HepG2 (cell line): ENCODE results near the gene ACADVL. TPM values are rescaled to one million over a fixed set of nuclear protein-coding genes. Genes with fewer than 3 reads are reported as not detected.

ENCODE experiments used
- CEBPG ChIP-seq: IDR thresholded peaks from 2 replicates; pipeline ENCODE4 v1.6.1; 2016
- CENPT ChIP-seq: sonication (generic); formaldehyde crosslinking; IDR thresholded peaks from 2 replicates; pipeline ENCODE4 v1.8.0; 2022; ENCODE audit warnings: low read depth, mild to moderate bottlenecking, moderate library complexity, missing genetic modification reagents
- GTF2F1 ChIP-seq: fragments of 150-350 bp; IDR thresholded peaks from 2 replicates; pipeline ENCODE4 v1.6.1; 2014; ENCODE audit warnings: low read length
- HOXD1 ChIP-seq: sonication (generic); formaldehyde crosslinking; IDR thresholded peaks from 2 replicates; pipeline ENCODE4 v1.5.0; 2020; ENCODE audit warnings: missing genetic modification reagents
- JDP2 ChIP-seq: sonication (generic); formaldehyde crosslinking; IDR thresholded peaks from 2 replicates; pipeline ENCODE4 v1.8.1; 2022; ENCODE audit warnings: missing genetic modification reagents, borderline replicate concordance
- KAT8 ChIP-seq: IDR thresholded peaks from 2 replicates; pipeline ENCODE4 v1.6.1; 2016; ENCODE audit warnings: missing genetic modification reagents, missing compliant biosample characterization
- MEIS2 ChIP-seq: sonication (generic); formaldehyde crosslinking; IDR thresholded peaks from 2 replicates; pipeline ENCODE4 v1.9.0; 2021; ENCODE audit warnings: mild to moderate bottlenecking, missing genetic modification reagents
- NFIB ChIP-seq: sonication (generic); formaldehyde crosslinking; IDR thresholded peaks from 2 replicates; pipeline ENCODE4 v1.9.0; 2021; ENCODE audit warnings: missing genetic modification reagents, mild to moderate bottlenecking, borderline replicate concordance
- NFKB2 ChIP-seq: sonication (generic); formaldehyde crosslinking; IDR thresholded peaks from 2 replicates; pipeline ENCODE4 v1.4.0; 2020; ENCODE audit warnings: missing genetic modification reagents, borderline replicate concordance
- ONECUT2 ChIP-seq: sonication (generic); formaldehyde crosslinking; IDR thresholded peaks from 2 replicates; pipeline ENCODE4 v1.4.0; 2020; ENCODE audit warnings: missing genetic modification reagents
- REL ChIP-seq: sonication (generic); formaldehyde crosslinking; conservative IDR thresholded peaks from 2 replicates; pipeline ENCODE4 v1.8.0; 2022; ENCODE audit warnings: mild to moderate bottlenecking, missing genetic modification reagents, moderate library complexity
- RNF2 ChIP-seq: fragments of 450-650 bp; conservative IDR thresholded peaks from 2 replicates; pipeline ENCODE4 v1.6.1; 2016; ENCODE audit warnings: low read depth
- TEAD3 ChIP-seq: optimal IDR thresholded peaks from 2 replicates; pipeline ENCODE3; 2016; ENCODE audit warnings: borderline replicate concordance
- ZBTB1 ChIP-seq: sonication (generic); formaldehyde crosslinking; IDR thresholded peaks from 2 replicates; pipeline ENCODE4 v1.4.0; 2020; ENCODE audit warnings: missing genetic modification reagents, borderline replicate concordance
- ZKSCAN8 ChIP-seq: IDR thresholded peaks from 2 replicates; pipeline ENCODE4 v1.6.1; 2016; ENCODE audit warnings: borderline replicate concordance, missing genetic modification reagents, missing compliant biosample characterization
- ZNF24 ChIP-seq: fragments of 450-650 bp; IDR thresholded peaks from 2 replicates; pipeline ENCODE4 v1.6.1; 2017; ENCODE audit warnings: antibody characterized with exemption, mild to moderate bottlenecking
- ZNF256 ChIP-seq: sonication (generic); formaldehyde crosslinking; conservative IDR thresholded peaks from 2 replicates; pipeline ENCODE4 v1.4.0; 2020; ENCODE audit warnings: missing genetic modification reagents
- ZNF383 ChIP-seq: sonication (generic); formaldehyde crosslinking; IDR thresholded peaks from 2 replicates; pipeline ENCODE4 v1.4.0; 2020; ENCODE audit warnings: missing genetic modification reagents, mild to moderate bottlenecking, borderline replicate concordance
- ZNF44 ChIP-seq: sonication (generic); formaldehyde crosslinking; IDR thresholded peaks from 2 replicates; pipeline ENCODE4 v1.5.1; 2020; ENCODE audit warnings: mild to moderate bottlenecking, missing genetic modification reagents
- ZNF598 ChIP-seq: sonication (generic); formaldehyde crosslinking; IDR thresholded peaks from 2 replicates; pipeline ENCODE4 v1.5.1; 2020; ENCODE audit warnings: mild to moderate bottlenecking, missing genetic modification reagents, borderline replicate concordance
- polyA plus RNA-seq, 8 experiments: library from polyadenylated mRNA; depleted of rRNA in 3 of 8; stranded (reverse) in 7 of 8; unstranded in 1 of 8; fragments of >200 nt; fragmentation: Illumina TruSeq in 4 of 8; extraction: Trizol in 4 of 8; gene quantifications; 2 replicates each; pipeline versions ENCODE4 v1.2.1 to v1.2.3, GENCODE V29; 2011 to 2016; ENCODE audit warnings: low read depth in 4 of 8, missing spikeins in 1 of 8, mixed read lengths in 1 of 8; ENCODE audit not compliant: insufficient read depth in 1 of 8
- total RNA-seq, 5 experiments: library from RNA; depleted of rRNA; stranded (reverse); fragments of >200 nt; fragmentation: Illumina TruSeq; extraction: Trizol; gene quantifications; 2 replicates each; pipeline ENCODE4 v1.2.3, GENCODE V29; 2016; ENCODE audit warnings: low read depth in 1 of 5
- TF ChIP-seq, protein P1 (sequence below): sonication (generic); formaldehyde crosslinking; IDR thresholded peaks from 2 replicates; pipeline ENCODE4 v1.4.0; 2020; ENCODE audit warnings: missing genetic modification reagents
- TF ChIP-seq, protein P2 (sequence below): sonication (generic); formaldehyde crosslinking; IDR thresholded peaks from 2 replicates; pipeline ENCODE4 v1.9.0; 2021; ENCODE audit warnings: missing genetic modification reagents, borderline replicate concordance
- TF ChIP-seq, protein P3 (sequence below): sonication (generic); formaldehyde crosslinking; IDR thresholded peaks from 2 replicates; pipeline ENCODE4 v1.4.0; 2020; ENCODE audit warnings: missing genetic modification reagents
- TF ChIP-seq, protein P4 (sequence below): sonication (generic); formaldehyde crosslinking; IDR thresholded peaks from 2 replicates; pipeline ENCODE4 v1.5.0; 2020; ENCODE audit warnings: missing genetic modification reagents

The ACADVL gene
- total and polyA plus RNA-seq, 2 of the 13 experiments (the other 11 are each of a cell fraction or from before 2014, with no cell fraction given) = 219 to 412 TPM

DNA sequence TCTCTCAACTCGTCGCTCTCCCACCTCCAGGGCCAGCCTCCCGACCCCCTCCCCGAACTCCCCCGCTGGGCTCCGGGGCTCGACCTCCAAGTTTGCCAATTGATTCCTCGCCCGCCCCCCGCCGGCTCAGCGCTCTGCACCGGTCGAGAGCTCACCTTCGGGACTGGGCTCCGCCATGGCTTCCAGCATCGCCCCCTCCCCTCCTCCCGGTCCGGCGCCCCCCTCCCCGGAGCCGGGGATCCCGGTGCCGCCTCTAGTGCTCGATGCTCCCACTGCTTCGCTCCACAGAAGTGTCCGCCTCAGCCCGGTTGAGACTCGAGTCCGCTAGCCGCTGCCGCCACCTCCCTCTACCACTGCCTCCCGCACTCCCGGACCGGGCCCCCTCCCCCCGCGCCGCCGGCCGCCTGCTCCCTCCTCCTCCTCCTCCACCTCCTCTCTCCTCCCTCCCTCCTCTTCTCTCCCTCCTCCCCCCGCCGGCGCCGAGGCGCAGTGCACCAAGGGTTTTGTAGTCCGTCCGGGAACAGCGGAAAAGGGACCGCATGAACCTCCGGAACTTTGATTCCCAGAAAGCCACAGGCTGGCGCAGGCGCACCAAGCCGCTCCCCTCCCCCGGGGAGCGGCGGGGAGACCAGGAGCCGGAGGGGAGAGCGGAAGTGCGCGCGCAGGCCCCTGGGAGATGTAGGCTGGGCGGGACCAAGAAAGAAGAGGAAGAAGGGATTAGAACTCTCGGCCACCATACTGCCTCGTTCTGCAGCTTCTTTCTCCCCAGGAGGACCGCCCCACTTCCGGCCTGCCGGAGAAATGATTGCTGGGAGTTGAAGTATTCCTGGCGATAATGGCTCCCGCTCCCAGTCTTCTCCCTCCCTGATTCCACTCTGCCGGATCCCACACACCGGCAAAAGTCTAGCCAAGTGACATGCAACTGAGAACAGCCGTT, 19.6 kb downstream of the ACADVL start, which contains the start of gene PHF23 (continued):
- peak; percentile 15; the same call in 1 of the 2 replicates for TF ChIP-seq HOXD1 (CRISPR knock-in tag)
- TF ChIP-seq RNF2 = no peak
- TF ChIP-seq REL (CRISPR knock-in tag) = no peak; the same call in 1 of the 2 replicates
- no peak for TF ChIP-seq TEAD3 (CRISPR knock-in tag)
- TF ChIP-seq ZBTB1 = no peak
- TF ChIP-seq, protein P1, sequence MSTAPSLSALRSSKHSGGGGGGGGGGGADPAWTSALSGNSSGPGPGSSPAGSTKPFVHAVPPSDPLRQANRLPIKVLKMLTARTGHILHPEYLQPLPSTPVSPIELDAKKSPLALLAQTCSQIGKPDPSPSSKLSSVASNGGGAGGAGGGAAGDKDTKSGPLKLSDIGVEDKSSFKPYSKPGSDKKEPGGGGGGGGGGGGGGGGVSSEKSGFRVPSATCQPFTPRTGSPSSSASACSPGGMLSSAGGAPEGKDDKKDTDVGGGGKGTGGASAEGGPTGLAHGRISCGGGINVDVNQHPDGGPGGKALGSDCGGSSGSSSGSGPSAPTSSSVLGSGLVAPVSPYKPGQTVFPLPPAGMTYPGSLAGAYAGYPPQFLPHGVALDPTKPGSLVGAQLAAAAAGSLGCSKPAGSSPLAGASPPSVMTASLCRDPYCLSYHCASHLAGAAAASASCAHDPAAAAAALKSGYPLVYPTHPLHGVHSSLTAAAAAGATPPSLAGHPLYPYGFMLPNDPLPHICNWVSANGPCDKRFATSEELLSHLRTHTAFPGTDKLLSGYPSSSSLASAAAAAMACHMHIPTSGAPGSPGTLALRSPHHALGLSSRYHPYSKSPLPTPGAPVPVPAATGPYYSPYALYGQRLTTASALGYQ = peak; percentile 45; the same call in 1 of the 2 replicates
- no peak for TF ChIP-seq ZNF598 (CRISPR knock-in tag)
- TF ChIP-seq MEIS2 = no peak
- 0 out of 2 replicates have a peak, but pooled peaks have one; percentile 63 for TF ChIP-seq ZKSCAN8 (CRISPR knock-in tag)
- no peak for TF ChIP-seq JDP2 (CRISPR knock-in tag)
- TF ChIP-seq, protein P2, sequence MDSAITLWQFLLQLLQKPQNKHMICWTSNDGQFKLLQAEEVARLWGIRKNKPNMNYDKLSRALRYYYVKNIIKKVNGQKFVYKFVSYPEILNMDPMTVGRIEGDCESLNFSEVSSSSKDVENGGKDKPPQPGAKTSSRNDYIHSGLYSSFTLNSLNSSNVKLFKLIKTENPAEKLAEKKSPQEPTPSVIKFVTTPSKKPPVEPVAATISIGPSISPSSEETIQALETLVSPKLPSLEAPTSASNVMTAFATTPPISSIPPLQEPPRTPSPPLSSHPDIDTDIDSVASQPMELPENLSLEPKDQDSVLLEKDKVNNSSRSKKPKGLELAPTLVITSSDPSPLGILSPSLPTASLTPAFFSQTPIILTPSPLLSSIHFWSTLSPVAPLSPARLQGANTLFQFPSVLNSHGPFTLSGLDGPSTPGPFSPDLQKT (CRISPR knock-in tag) = no peak
- TF ChIP-seq ONECUT2 (CRISPR knock-in tag) = no peak
- TF ChIP-seq NFKB2 (CRISPR knock-in tag) = no peak
- TF ChIP-seq KAT8 (CRISPR knock-in tag) = peak; percentile 78
- TF ChIP-seq ZNF44 = peak; percentile 51; the same call in 1 of the 2 replicates
- TF ChIP-seq GTF2F1 = no peak
- TF ChIP-seq, protein P3, sequence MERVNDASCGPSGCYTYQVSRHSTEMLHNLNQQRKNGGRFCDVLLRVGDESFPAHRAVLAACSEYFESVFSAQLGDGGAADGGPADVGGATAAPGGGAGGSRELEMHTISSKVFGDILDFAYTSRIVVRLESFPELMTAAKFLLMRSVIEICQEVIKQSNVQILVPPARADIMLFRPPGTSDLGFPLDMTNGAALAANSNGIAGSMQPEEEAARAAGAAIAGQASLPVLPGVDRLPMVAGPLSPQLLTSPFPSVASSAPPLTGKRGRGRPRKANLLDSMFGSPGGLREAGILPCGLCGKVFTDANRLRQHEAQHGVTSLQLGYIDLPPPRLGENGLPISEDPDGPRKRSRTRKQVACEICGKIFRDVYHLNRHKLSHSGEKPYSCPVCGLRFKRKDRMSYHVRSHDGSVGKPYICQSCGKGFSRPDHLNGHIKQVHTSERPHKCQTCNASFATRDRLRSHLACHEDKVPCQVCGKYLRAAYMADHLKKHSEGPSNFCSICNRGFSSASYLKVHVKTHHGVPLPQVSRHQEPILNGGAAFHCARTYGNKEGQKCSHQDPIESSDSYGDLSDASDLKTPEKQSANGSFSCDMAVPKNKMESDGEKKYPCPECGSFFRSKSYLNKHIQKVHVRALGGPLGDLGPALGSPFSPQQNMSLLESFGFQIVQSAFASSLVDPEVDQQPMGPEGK (CRISPR knock-in tag) = peak; percentile 78
- TF ChIP-seq CEBPG (CRISPR knock-in tag) = no peak
- TF ChIP-seq NFIB (CRISPR knock-in tag) = no peak
- TF ChIP-seq ZNF383 (CRISPR knock-in tag) = no peak
- TF ChIP-seq ZNF24 = no peak
- no peak for TF ChIP-seq CENPT
- TF ChIP-seq, protein P4, sequence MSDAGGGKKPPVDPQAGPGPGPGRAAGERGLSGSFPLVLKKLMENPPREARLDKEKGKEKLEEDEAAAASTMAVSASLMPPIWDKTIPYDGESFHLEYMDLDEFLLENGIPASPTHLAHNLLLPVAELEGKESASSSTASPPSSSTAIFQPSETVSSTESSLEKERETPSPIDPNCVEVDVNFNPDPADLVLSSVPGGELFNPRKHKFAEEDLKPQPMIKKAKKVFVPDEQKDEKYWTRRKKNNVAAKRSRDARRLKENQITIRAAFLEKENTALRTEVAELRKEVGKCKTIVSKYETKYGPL = no peak
- TF ChIP-seq ZNF256 (CRISPR knock-in tag) = no peak
